Measurements from ENCODE around the gene AK8. TPM values are rescaled to one million over a fixed set of nuclear protein-coding genes. Genes with fewer than 3 reads are reported as not detected.

AK8 gene
- total and polyA plus RNA-seq, 7 donors, result 0.10 TPM; not detected in 6

- WGBS, 3 donors, result 53 to 69% (median 55%) methylated on average over 6 of the region's 6 CpGs
- H3K4me1 ChIP-seq, result no peaks in the 10 kb centered on the region
- no peaks in the 10 kb centered on the region for H3K27me3 ChIP-seq (ENCODE audit: insufficient read depth in 3 of 3, low read length in 2 of 3)
Measured at GRCh38 chr9:132896906-132897305, 18.8 kb upstream of the AK8 start.

DNA sequence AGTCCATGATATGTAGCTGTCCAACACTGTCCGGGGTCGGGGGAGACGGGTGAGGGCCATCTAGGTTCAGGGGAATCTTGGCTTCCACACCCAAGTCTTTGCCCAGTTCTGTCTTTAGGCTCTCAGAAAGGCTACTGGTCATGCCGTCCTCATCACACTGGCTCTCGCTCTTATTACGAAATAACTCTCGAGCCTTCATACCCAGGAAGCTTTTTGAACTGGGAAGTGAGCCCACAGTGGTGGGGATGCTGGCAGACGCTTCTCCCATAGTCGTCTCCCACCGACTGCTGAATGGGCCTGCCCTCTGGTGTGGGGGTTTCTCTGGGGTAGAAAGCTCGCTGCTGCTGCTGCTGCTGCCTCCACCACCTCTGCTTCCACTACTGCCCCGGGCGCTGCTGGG, 18.2 kb upstream of the AK8 start:
- no peak overlapping the region for H3K27ac ChIP-seq
- DNase-seq (no peak), ATAC-seq (no peak)
- no peak overlapping the region for H3K4me3 ChIP-seq
- peaks cover 24 to 97% of the 10 kb centered on the region in 2 donors for H3K36me3 ChIP-seq (ENCODE audit: insufficient read depth in 1 of 2, low read depth in 1 of 2)
- intact Hi-C loops (cut with DNase I), result no loop called here
- H3K27me3 ChIP-seq (ENCODE audit: insufficient read depth in 3 of 3, low read length in 2 of 3), result no peaks in the 10 kb centered on the region
- no peaks in the 10 kb centered on the region for H3K4me1 ChIP-seq
- H3K9me3 ChIP-seq, result no peaks in the 10 kb centered on the region
- TF ChIP-seq, protein P1, sequence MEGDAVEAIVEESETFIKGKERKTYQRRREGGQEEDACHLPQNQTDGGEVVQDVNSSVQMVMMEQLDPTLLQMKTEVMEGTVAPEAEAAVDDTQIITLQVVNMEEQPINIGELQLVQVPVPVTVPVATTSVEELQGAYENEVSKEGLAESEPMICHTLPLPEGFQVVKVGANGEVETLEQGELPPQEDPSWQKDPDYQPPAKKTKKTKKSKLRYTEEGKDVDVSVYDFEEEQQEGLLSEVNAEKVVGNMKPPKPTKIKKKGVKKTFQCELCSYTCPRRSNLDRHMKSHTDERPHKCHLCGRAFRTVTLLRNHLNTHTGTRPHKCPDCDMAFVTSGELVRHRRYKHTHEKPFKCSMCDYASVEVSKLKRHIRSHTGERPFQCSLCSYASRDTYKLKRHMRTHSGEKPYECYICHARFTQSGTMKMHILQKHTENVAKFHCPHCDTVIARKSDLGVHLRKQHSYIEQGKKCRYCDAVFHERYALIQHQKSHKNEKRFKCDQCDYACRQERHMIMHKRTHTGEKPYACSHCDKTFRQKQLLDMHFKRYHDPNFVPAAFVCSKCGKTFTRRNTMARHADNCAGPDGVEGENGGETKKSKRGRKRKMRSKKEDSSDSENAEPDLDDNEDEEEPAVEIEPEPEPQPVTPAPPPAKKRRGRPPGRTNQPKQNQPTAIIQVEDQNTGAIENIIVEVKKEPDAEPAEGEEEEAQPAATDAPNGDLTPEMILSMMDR (IDR thresholded peaks at IDR 0.05), result no peak
- 86 to 93% (median 89%) methylated on average over 12 to 13 of the region's 13 CpGs for WGBS, 3 donors

More at GRCh38 chr9:132896906-132897305, 18.8 kb upstream of the AK8 start:
- TF ChIP-seq, protein P1 (IDR thresholded peaks at IDR 0.05), result no peak
- DNase-seq (no peak), ATAC-seq (peak in 1 of 4 donors; percentile 43)
- intact Hi-C loops (cut with DNase I), result no loop called here
- no peak overlapping the region for H3K27ac ChIP-seq
- H3K9me3 ChIP-seq, result no peaks in the 10 kb centered on the region
- peaks cover 24 to 100% of the 10 kb centered on the region in 2 donors for H3K36me3 ChIP-seq (ENCODE audit: insufficient read depth in 1 of 2, low read depth in 1 of 2)
- no peak overlapping the region for H3K4me3 ChIP-seq

- 71 to 83% (median 72%) methylated on average over 9 of the region's 9 CpGs for WGBS, 3 donors
- Histone ChIP-seq H3K27ac (no peak overlapping the region), H3K36me3 (ENCODE audit: insufficient read depth in 1 of 2, low read depth in 1 of 2) (peaks cover 23 to 86% of the 10 kb centered on the region in 2 donors), H3K9me3 (no peaks in the 10 kb centered on the region), H3K4me3 (no peak overlapping the region), H3K27me3 (ENCODE audit: insufficient read depth in 3 of 3, low read length in 2 of 3) (no peaks in the 10 kb centered on the region), H3K4me1 (no peaks in the 10 kb centered on the region)
- intact Hi-C loops (cut with DNase I), result no loop called here
- TF ChIP-seq, protein P1 (IDR thresholded peaks at IDR 0.05), result no peak
- DNase-seq (no peak), ATAC-seq (no peak)
Measured at GRCh38 chr9:132894862-132895835, 17.1 kb upstream of the AK8 start.

- no peak for DNase-seq
- 69 to 80% (median 78%) methylated on average over 5 of the region's 5 CpGs for WGBS, 3 donors
- Histone ChIP-seq H3K9me3 (no peaks in the 10 kb centered on the region), H3K4me3 (no peak overlapping the region), H3K27ac (no peak overlapping the region), H3K36me3 (ENCODE audit: insufficient read depth in 1 of 2, low read depth in 1 of 2) (peaks cover 21 to 78% of the 10 kb centered on the region in 2 donors), H3K27me3 (ENCODE audit: insufficient read depth in 3 of 3, low read length in 2 of 3) (no peaks in the 10 kb centered on the region), H3K4me1 (no peaks in the 10 kb centered on the region)
- no peak for ATAC-seq
- TF ChIP-seq, protein P1 (IDR thresholded peaks at IDR 0.05), result no peak
- intact Hi-C loops (cut with DNase I), result no loop called here
Measured at GRCh38 chr9:132894346-132894745, 16.3 kb upstream of the AK8 start.
